SU-DHL-6 (cell line): ENCODE measurements around the gene HYCC2.
"Not testable (repeated sequence)": the region's sequence is repeated elsewhere in the genome, so short reads cannot be mapped to it uniquely, and the experiment has no call there.

Experiments used
- EZH2phosphoT487 ChIP-seq: fragments of 200-600 bp; sonication (generic), shearing (Covaris generic); conservative IDR thresholded peaks from 2 replicates; pipeline ENCODE4 v1.6.1; 2018; ENCODE audit warnings: mild to moderate bottlenecking, antibody characterized with exemption, low read length, moderate library complexity, mixed read lengths
- TF ChIP-seq, protein P1 (sequence below): fragments of 200-600 bp; sonication (generic); IDR thresholded peaks from one replicate; pipeline ENCODE4 v1.5.1; 2017; ENCODE audit warnings: antibody characterized with exemption, mild to moderate bottlenecking, low read length, moderate library complexity; ENCODE audit not compliant: insufficient read depth, poor library complexity, severe bottlenecking

DNA sequence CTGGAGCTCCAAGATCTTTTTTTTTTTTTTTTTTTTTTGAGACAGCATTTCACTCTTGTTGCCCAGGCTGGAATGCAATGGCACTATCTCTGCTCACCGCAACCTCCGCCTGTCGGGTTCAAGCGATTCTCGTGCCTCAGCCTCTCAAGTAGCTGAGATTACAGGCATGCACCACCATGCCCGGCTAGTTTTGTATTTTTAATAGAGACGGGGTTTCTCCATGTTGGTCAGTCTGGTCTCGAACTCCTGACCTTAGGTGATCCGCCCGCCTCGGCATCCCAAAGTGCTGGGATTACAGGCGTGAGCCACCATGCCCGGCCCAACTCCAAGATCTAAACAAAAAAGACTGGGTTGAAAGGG lies 46.2 kb upstream of the HYCC2 start:
- TF ChIP-seq, protein P1, sequence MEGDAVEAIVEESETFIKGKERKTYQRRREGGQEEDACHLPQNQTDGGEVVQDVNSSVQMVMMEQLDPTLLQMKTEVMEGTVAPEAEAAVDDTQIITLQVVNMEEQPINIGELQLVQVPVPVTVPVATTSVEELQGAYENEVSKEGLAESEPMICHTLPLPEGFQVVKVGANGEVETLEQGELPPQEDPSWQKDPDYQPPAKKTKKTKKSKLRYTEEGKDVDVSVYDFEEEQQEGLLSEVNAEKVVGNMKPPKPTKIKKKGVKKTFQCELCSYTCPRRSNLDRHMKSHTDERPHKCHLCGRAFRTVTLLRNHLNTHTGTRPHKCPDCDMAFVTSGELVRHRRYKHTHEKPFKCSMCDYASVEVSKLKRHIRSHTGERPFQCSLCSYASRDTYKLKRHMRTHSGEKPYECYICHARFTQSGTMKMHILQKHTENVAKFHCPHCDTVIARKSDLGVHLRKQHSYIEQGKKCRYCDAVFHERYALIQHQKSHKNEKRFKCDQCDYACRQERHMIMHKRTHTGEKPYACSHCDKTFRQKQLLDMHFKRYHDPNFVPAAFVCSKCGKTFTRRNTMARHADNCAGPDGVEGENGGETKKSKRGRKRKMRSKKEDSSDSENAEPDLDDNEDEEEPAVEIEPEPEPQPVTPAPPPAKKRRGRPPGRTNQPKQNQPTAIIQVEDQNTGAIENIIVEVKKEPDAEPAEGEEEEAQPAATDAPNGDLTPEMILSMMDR, result not testable (repeated sequence)
- not testable (repeated sequence) for TF ChIP-seq EZH2phosphoT487
